Measurements from ENCODE around the gene PNKD. TPM values are rescaled to one million over a fixed set of nuclear protein-coding genes. Genes with fewer than 3 reads are reported as not detected.

The PNKD gene, protein sequence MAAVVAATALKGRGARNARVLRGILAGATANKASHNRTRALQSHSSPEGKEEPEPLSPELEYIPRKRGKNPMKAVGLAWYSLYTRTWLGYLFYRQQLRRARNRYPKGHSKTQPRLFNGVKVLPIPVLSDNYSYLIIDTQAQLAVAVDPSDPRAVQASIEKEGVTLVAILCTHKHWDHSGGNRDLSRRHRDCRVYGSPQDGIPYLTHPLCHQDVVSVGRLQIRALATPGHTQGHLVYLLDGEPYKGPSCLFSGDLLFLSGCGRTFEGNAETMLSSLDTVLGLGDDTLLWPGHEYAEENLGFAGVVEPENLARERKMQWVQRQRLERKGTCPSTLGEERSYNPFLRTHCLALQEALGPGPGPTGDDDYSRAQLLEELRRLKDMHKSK
- total RNA-seq, result 27.9 and 37.8 TPM in 2 replicates

GRCh38 chr2:218269900-218270720 lies at the start of gene PNKD, which contains the start of gene AAMP:
Gene PNKD (plus strand): TSS chr2:218270519. CDS start chr2:218270536, 17 bp downstream.
Gene AAMP (minus strand): TSS chr2:218270137. CDS start chr2:218270086, 51 bp downstream.

GRCh38 chr2:218260742-218261422 lies 9.4 kb upstream of the PNKD start, which contains the start of gene GPBAR1:
Gene GPBAR1 (plus strand): TSS chr2:218261015. CDS start chr2:218262725, 1,710 bp downstream.

GRCh38 chr2:218292048-218293014 lies 22.0 kb downstream of the PNKD start, which contains the start of gene TMBIM1:
Gene TMBIM1 (minus strand): TSS chr2:218292503. CDS start chr2:218282141, 10,362 bp downstream.

DNA sequence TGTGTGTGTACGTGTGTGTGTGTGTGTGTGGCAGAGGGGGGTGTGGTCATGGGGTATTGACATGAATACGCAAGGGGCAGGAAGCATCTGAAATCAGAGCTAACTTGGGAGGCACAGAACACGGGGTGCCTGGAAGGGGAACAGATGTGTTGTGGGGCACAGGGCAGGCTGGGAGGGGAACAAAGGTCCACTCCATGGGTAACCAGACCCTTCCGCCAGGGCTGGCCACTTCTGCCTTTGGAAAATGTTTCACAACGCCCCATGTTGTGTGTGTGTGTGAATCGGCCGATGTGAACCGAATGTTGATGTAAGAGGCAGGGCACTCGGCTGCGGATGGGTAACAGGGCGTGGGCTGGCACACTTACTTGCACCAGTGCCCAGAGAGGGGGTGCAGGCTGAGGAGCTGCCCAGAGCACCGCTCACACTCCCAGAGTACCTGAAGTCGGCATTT lies 111.6 kb downstream of the PNKD start, which contains the start of gene SLC11A1:
TSS of gene SLC11A1 (plus strand) at position 358 of the 451 bp plus-strand sequence. CDS start 96 bp downstream, outside the sequence.

Small RNA genes lying within 50 kb of the gene (small RNA-seq; reads per million reads assigned to genes)
- 0.20 reads per million for gene MIR6810

Other genes starting within 250 kb of the PNKD start
- not detected in 2 replicates for gene RUFY4, start 201.3 kb upstream of the PNKD start, total RNA-seq
- not detected in 2 replicates for gene CXCR2, start 144.5 kb upstream of the PNKD start, total RNA-seq
- gene CXCR1, start 103.6 kb upstream of the PNKD start, total RNA-seq, result not detected in 2 replicates
- 268 and 530 TPM in 2 replicates for gene ARPC2, start 53.3 kb upstream of the PNKD start, total RNA-seq
- 0.39 and 1.2 TPM in 2 replicates for gene GPBAR1, start 9.5 kb upstream of the PNKD start, total RNA-seq
- gene AAMP, start 382 bp upstream of the PNKD start, total RNA-seq, result 113 and 117 TPM in 2 replicates
- gene TMBIM1, start 22.0 kb downstream of the PNKD start, total RNA-seq, result 143 and 283 TPM in 2 replicates
- gene CATIP, start 86.3 kb downstream of the PNKD start, total RNA-seq, result not detected in 2 replicates
- gene SLC11A1, start 111.8 kb downstream of the PNKD start, total RNA-seq, result 0.22 and 0.39 TPM in 2 replicates
- gene CTDSP1, start 129.3 kb downstream of the PNKD start, total RNA-seq, result 77.3 and 130 TPM in 2 replicates
- gene VIL1, start 148.6 kb downstream of the PNKD start, total RNA-seq, result not detected in 2 replicates